ENCODE results near the gene FNDC3B.

The FNDC3B gene

DNA sequence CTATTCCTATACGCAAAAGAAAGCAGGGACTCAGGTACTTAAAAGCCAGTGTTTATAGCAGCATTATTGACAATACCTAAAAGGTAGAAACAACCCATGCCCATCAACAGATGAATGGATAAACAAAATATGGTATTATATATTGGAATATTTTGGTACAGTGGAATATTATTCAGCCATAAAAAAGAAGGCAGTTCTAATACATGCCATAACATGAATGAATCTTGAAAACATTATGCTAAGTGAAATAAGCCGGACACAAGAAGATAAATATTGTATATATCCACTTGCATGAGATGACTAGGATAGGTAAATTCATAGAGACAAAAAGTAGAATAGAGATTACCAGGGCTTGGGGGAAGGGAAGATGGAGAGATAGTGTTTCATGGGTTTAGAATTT lies 9.2 kb downstream of the FNDC3B start:
- DNase-seq = no peak
- in situ Hi-C loops (cut with MboI; ENCODE audit: low pct_unique_long_range_greater_than_20kb, low sequenced_read_pairs) = no loop called here

DNA sequence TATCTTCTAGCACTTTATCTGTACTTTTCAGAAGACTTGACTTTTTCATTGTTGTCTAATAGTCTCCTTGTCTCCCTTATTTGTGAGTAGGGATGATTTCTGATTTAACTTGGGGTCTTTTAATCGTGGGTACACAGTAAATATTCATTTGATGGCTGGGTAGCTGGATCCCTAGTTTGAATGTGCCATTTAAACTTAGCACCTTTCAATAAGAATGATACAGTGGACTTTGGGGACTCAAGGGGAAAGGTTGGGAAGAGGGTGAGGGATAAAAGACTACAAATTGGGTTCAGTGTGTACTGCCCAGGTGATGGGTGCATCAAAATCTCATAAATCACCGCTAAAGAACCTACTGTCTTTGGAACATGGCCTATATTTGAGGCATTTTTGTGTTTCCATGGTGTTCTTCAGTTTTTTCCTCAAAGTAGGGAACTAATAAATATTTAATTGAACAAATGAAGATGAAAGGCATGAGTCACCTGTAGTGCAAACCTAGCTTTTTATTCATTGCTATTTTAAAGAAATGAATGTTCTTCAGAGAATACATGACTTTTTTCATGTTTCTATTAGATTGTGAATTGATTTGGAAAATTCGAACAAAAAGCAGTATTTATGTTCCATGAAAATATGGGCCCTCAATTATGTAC lies 12.1 kb downstream of the FNDC3B start:
- no peak for DNase-seq
- in situ Hi-C loops (cut with MboI; ENCODE audit: low pct_unique_long_range_greater_than_20kb, low sequenced_read_pairs) = no loop called here

DNA sequence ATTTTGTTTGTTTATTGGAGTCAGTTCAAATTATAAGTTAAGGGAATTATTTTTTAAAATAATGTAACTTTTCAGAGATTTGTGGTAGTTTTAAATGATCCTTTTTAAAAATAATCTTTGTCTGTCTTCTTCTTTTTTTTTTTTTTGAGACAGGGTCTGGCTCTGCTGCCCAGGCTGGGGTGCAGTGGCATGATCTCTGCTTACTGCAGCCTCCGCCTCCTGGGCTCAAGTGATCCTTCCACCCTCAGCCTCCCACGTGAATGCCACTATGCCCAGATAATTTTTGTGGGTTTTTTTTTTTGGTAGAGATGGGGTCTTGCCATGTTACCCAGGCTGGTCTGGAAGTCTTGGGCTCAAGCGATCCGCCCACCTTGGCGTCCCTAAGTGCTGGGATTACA lies 12.6 kb downstream of the FNDC3B start:
- in situ Hi-C loops (cut with MboI; ENCODE audit: low pct_unique_long_range_greater_than_20kb, low sequenced_read_pairs) = no loop called here
- DNase-seq = no peak

DNA sequence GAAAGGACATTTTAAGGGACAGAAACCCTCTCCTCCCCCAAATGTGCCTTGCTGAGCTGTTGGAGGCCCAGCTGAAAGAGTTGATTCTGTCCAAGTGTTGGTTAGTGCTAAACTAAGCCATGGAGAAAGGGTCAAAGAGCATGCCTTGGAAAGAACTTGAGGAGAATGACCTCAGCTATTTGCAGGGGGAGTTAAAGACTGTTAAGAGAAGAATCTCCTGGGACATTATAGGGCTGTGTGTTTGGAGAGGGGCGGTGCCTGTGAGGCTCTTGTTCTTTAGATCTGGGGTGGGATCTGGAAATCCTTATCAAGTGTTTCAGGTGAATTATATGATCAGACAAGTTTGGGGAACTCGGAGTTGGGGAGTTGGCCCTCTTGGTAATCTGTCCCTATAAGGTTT lies 13.0 kb downstream of the FNDC3B start:
- no peak for DNase-seq
- in situ Hi-C loops (cut with MboI; ENCODE audit: low pct_unique_long_range_greater_than_20kb, low sequenced_read_pairs) = no loop called here

DNA sequence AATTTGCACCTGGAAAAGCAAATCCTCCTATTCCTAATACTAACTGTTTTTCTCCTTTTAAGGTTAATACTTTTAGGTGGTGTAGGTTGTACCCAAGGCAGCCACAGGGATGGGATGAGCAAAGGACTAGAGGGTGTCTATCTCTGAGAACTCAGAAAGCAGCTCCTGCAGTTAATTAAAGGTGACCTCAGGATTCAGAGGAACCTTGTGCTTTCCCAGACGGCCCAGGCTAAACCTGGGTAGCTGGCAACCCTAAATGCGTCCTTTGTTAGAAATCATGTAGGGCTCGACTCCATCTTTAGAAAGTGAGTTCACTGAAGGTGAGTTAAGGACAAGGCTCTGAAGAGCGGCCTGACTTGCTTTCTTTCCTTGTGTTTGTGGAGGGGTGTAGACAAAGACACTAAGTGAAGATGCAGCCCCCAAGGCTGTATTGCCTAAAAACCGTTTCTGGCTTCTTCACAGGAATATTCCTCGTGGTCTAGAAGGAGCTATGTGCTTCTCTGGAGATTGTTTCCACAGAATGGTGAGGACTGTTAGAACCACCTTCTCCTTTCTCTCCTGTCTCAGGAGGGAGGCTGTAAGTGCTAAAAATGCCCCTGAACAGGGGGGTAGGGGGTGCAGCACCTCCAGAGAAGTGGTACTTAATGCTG lies 14.9 kb downstream of the FNDC3B start:
- in situ Hi-C loops (cut with MboI; ENCODE audit: low pct_unique_long_range_greater_than_20kb, low sequenced_read_pairs) = no loop called here
- no peak for DNase-seq

DNA sequence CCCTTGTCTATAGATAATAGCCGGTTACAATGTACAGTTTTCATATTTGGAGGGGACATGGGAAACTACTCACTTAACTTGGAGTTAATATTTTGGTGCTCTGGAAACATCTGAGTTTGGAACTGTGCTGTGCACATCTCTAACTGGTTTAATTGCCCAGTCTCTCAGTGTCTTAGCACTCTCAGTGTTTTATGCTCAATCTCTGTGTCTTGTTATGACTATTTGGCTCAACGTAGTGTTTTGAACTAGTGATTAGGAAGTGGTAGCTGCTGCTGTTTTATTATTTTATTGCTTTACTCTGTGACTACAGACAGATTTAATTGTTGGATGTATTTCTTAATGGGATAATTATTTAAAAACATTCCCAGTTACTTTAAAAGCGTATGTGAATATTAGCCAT lies 17.0 kb downstream of the FNDC3B start:
- no peak for DNase-seq
- in situ Hi-C loops (cut with MboI; ENCODE audit: low pct_unique_long_range_greater_than_20kb, low sequenced_read_pairs) = no loop called here

DNA sequence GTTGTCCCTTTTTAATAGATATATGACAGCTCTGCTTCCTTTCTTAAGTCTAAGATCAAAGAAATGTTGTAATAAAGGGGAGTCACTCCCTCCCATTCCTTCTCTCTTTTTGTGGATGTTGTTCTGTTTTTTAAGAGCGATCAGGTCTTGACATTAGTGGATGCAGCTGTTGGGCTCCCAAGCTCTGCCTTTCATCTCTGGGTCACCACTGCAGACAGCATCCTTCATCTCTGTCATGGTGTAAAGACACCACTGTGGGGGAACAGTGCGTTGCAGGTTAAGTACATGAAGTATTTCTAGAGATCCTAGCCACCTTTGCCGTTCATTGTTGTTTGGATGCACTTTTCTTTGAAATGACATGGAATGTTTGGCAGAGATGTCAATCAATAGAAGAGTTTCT lies 17.7 kb downstream of the FNDC3B start:
- DNase-seq = no peak
- in situ Hi-C loops (cut with MboI; ENCODE audit: low pct_unique_long_range_greater_than_20kb, low sequenced_read_pairs) = no loop called here

DNA sequence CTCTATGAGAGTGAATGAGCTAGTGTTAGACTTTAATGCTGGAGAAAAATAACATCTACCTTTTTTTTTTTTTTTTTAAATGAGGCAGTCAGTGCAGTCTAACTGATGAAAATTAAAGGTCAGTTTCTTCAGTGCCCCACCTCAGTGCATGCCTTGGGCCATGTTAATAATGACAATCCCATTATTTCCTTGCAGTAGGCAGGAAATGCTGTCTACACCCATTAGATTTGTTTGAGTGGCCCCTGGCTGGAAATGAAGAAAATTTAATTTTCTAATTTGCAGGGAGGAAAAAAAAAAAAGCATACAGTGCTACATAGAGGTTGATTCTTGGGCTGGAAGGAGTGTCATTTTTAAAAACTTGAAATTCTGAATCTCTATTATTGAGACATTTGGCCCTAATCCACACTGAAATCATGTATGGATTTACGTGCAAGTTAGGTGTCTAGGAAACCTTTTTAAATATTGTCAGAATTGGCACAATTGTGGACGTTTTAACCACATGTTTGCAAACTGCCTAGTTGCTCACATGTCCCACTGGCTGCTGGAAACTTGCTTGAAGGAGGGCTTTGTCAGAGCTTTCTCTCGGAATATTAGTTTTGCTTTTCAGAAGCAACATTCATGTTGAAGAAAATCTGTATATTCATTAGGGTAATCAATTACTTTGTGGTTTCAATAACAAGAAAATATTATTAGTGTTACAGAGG lies 18.4 kb downstream of the FNDC3B start:
- in situ Hi-C loops (cut with MboI; ENCODE audit: low pct_unique_long_range_greater_than_20kb, low sequenced_read_pairs) = no loop called here
- DNase-seq = no peak

DNA sequence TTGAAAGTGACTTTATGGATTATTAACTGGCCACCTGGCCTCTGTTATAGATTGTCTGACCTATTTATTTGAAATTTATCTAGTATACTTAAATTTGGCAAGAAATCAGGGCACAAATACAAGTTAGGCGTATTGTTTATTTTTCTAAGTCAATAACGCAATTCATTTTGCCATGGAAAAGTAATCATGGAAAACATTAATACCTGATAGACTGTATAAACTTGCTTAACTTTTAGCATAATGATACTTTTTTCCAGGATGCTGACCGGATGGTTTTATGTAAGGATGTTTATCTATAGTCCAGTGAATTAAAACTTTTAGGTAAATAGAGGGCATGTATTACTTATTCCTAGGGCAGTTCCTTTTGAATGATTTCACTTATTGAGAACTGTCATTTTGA lies 20.2 kb downstream of the FNDC3B start:
- no peak for DNase-seq
- in situ Hi-C loops (cut with MboI; ENCODE audit: low pct_unique_long_range_greater_than_20kb, low sequenced_read_pairs) = no loop called here

DNA sequence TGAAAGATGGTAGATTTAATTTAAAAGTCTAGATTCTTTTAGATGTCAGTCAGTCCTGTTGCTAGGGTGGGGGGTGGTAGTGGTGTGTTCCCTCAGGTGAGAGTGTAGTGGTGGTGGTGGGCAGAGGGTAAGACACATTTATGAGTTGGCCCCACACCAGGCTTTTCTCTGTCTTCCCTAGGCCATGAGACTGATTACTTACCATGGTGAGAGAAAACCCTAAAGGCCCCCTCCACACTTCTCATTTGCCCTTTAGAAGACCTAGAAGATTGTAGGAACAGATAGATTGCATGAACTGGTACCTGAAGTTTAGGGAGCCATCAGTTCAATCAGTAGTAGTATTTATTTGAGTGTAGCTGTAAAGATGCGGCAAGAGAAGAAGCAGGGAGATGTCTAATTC lies 20.9 kb downstream of the FNDC3B start:
- no peak for DNase-seq
- in situ Hi-C loops (cut with MboI; ENCODE audit: low pct_unique_long_range_greater_than_20kb, low sequenced_read_pairs) = no loop called here

DNA sequence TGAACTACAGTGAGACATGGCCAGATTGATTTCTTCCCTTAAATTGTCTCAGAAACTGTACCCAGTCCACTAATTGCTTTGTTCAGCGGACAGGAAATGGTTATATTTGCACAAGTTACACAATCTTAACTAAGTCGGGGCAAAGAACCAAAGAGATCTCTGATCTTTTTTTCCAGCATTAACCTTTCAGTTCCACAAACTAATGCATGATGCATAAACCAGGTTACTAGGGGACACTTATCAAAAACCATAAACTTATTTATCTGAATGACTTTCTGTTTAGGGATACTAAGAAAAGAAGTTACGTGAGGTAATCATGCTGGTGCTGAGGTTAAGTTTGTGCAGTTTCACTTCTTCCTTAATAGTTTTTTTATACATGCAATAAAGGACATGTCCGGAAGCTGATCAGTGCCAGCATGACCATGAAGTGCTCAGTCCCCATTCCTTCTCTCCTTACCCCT lies 22.4 kb downstream of the FNDC3B start:
- DNase-seq = peak; percentile 68
- in situ Hi-C loops (cut with MboI; ENCODE audit: low pct_unique_long_range_greater_than_20kb, low sequenced_read_pairs) = no loop called here

DNA sequence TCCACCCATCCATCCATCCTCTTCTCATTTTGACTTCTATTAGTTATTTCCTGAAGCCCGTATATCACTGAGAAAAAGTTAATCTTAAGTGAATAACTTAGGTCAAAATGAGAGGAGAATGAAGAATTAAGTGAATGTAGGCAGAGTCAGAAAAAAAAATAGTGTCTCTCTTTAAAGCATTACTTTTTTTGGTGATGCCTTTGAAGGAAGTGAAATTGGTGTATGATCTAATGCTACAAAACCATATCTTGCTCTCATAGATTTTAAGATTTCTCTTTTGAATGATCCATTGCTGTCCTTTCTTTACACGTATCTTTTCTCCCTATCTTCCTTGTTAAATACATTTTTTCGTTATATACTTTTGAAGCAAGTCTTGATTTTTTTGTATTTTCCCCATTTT lies 23.4 kb downstream of the FNDC3B start:
- in situ Hi-C loops (cut with MboI; ENCODE audit: low pct_unique_long_range_greater_than_20kb, low sequenced_read_pairs) = no loop called here

DNA sequence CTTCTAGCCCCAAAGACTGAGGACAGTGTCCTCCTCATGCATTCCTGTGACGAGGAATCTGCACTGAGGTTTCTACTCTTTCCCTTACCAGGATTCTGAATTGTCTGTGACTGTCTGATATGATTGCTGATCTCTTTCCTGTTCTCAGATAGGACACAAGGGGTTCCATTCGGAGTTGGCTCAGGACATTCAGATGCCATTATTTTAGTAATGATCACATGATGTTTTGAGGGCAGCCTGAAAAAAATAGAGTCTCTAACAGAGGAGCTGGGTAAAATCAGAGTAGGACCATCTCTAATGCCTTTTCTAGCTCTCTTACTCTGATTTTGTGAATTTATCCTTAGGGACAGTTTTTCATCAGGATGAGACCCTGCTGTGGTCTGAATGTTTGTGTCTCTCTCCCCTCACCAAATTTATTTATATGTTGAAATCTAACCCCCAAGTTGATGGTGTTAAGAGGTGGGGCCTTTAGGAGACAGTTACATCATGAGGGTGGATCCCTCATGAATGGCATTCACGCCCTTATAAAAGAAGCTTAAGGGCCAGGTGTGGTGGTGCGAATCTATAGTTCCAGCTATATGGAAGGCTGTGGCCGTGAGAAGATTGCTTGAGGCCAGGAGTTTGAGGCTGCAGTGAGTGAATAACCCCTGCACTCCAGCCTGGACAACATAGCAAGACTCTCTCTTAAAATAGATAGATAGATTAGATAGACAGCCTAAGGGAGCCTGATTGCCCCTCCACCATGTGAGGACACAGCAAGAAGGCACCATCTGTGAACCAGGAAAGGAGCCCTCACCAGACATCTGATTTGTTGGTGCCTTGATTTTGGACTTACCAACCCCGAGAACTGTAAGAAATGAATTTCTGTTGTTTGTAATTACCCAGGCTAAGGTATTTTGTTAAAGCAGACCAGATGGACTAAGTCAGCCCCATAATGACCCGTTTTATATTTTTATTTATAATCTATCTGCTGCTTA lies 24.4 kb downstream of the FNDC3B start:
- no peak for DNase-seq
- in situ Hi-C loops (cut with MboI; ENCODE audit: low pct_unique_long_range_greater_than_20kb, low sequenced_read_pairs) = no loop called here

More for the DNA sequence above, 23.4 kb downstream of the FNDC3B start:
- no peak for DNase-seq

DNA sequence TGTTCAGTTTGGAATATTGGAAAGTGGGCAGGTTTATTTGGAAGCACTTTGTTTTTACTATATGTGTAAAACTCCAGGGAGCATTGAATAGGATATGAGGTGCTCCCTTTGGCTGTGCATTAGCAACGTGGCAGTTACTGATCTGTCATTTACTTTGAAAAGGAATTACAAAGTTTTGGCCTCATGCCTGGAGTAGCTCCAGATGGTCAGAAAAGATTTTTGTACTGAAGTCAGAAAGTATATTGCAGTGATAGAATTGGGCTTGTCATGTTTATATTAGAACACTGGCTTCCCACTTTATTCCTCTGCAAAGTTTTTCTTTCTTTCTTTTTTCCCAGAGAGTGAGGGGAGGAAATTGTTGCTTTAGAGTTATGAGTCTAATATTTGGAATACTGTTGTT lies 26.1 kb downstream of the FNDC3B start:
- no peak for DNase-seq

DNA sequence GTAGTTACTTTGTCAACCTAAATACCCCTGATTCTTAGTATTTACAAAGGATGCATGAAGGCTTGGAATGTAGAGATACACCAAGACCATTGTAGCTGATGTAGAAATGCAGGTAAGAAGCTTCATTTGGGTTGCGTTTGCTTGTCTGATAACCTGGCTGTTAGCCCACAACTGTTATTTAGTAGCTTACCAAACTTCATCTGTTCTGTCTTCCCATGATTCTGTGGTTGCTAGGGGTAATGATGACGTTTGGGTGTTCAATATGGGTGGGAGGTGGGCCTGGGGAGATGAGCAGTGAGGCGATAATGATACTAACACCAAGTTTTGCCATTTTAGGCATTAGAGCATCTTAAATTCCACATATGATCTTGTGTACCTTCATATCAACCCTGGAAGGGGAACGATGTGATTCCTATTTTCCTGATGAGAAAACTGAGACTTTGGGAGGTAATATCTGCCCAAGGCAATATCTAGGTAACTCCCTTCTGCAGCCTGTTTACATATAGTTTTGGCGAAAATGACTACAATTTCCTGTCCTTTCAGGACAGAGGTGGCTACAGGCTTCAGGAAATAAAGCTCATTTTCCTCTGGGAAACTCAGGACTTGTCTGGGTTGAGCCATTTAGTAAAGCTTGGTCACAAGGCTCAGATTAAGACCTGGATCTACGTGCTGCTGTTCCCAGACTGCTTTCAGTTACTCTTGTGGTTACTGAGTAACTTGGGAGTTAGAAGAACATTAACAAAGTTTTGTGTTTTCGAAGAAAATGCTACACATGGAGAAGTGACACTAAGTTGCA lies 26.8 kb downstream of the FNDC3B start:
- DNase-seq = no peak
- in situ Hi-C loops (cut with MboI; ENCODE audit: low pct_unique_long_range_greater_than_20kb, low sequenced_read_pairs) = no loop called here

More for the DNA sequence above, 26.1 kb downstream of the FNDC3B start:
- in situ Hi-C loops (cut with MboI; ENCODE audit: low pct_unique_long_range_greater_than_20kb, low sequenced_read_pairs) = no loop called here

DNA sequence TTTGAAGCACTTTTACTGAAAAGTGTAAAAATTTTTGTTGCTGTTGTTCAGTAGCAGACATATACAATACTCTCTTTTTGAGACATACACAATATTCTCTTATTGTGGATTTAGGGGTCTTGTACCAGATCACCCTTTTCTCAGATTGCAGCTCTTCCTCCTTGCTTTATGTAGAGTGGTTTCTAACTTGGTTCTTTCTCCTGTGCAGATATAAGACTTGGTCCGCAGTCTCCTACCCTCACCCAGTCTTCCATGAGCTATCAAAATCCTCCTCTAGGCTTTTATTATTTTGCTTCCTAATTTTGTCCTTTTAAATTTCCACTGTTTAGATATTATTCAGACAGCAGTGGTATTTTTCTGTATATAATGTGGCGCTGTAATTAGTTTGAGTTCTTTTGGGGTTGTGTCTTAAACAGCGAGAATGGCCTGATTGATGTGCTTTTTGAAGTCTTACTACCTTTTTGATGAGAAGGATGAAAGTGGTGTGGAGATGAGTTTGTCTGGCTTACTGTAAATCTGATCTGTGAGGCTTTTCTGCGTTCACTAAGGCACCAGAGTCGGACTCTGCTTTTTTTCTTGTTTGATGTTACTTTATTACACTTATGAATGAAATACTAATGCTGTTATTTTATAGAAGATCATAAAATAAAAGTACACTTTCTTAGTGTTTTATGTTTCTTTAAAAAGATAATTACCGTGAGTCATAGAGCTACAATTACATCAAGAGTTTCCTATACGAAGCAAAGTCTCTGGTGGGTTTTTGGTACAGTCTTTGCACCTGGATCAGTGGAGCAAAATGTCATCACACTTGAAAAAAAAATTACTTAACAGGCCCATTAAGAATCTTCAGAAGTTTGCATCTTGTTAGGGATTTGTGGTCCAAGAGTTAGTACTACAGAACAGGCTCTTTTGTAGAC lies 27.8 kb downstream of the FNDC3B start:
- in situ Hi-C loops (cut with MboI; ENCODE audit: low pct_unique_long_range_greater_than_20kb, low sequenced_read_pairs) = no loop called here
- no peak for DNase-seq

DNA sequence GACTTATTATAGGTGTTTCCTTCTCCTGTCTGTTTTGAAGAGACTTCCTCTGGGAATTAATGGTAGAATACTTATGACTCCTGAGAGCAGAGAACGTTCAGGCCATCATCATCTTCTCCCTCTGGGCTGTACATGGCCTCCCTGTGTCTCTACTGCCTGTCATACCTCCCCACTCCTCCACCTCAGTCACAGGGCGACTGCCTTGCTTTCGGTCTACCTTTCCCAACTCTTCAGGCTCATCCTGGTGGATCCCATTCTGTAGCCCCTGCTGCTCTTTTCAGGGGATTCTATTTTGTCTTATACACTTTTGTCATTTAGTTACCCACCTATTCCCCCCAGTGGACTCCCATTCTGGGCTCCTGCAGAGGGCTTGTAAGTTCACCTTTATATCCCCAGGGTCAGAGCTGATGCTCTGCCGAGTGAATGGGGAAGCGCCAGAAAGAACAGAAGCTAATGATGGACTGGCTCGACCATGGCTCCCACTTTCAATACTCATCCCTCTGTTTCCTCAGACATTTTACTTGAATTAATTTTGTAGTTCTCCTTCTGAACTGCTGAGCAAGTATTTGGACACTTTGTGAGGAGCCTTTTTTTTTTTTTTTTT lies 28.6 kb downstream of the FNDC3B start:
- in situ Hi-C loops (cut with MboI; ENCODE audit: low pct_unique_long_range_greater_than_20kb, low sequenced_read_pairs) = no loop called here

More for the DNA sequence above, 28.6 kb downstream of the FNDC3B start:
- no peak for DNase-seq

Data from KBM-7 (cell line).